ENCODE data around the gene NPTX1. TPM values are rescaled to one million over a fixed set of nuclear protein-coding genes. Genes with fewer than 3 reads are reported as not detected.

NPTX1 gene
- total RNA-seq, 1 donor from 2014 or later = 0.20 TPM

- Mint-ChIP-seq H3K36me3 (ENCODE audit: low read depth) (no peaks in the 10 kb centered on the region), H3K4me1 (no peaks in the 10 kb centered on the region), H3K9me3 (no peaks in the 10 kb centered on the region), H3K27me3 (peaks cover 6% of the 10 kb centered on the region), H3K27ac (no peak overlapping the region), H3K4me3 (no peak overlapping the region)
- TF ChIP-seq CTCF (IDR thresholded peaks at IDR 0.05) = no peak
- DNase-seq = no peak
- ChIA-PET POLR2A (no interaction called here), CTCF (no interaction called here)
- ATAC-seq (ENCODE audit: low read depth) = no peak
- intact Hi-C loops (cut with micrococcal nuclease) = no loop called here
These were observed 36.8 kb upstream of the NPTX1 start for GRCh38 chr17:80513201-80513600.

GRCh38 chr17:80512233-80512632 lies 35.8 kb upstream of the NPTX1 start:
- no peak overlapping the region for H3K27ac Mint-ChIP-seq
- H3K36me3 Mint-ChIP-seq (ENCODE audit: low read depth) = no peaks in the 10 kb centered on the region
- no peak overlapping the region for H3K4me3 Mint-ChIP-seq
- no peaks in the 10 kb centered on the region for H3K4me1 Mint-ChIP-seq
- ChIA-PET CTCF (no interaction called here), POLR2A (no interaction called here)
- intact Hi-C loops (cut with micrococcal nuclease) = no loop called here
- ATAC-seq (ENCODE audit: low read depth) (no peak), DNase-seq (no peak)
- H3K9me3 Mint-ChIP-seq = no peaks in the 10 kb centered on the region
- no peak for TF ChIP-seq CTCF (IDR thresholded peaks at IDR 0.05)
- peaks cover 6% of the 10 kb centered on the region for H3K27me3 Mint-ChIP-seq

GRCh38 chr17:80511222-80512180 lies 35.1 kb upstream of the NPTX1 start:
- ATAC-seq (ENCODE audit: low read depth) (no peak), DNase-seq (no peak)
- TF ChIP-seq CTCF (IDR thresholded peaks at IDR 0.05) = no peak
- H3K36me3 Mint-ChIP-seq (ENCODE audit: low read depth) = no peaks in the 10 kb centered on the region
- H3K4me3 Mint-ChIP-seq = no peak overlapping the region
- no peak overlapping the region for H3K27ac Mint-ChIP-seq
- H3K9me3 Mint-ChIP-seq = no peaks in the 10 kb centered on the region
- intact Hi-C loops (cut with micrococcal nuclease) = no loop called here
- H3K27me3 Mint-ChIP-seq = peaks cover 5% of the 10 kb centered on the region
- no peaks in the 10 kb centered on the region for H3K4me1 Mint-ChIP-seq
- ChIA-PET CTCF (no interaction called here), POLR2A (no interaction called here)

- no peak for ATAC-seq (ENCODE audit: low read depth)
- ChIA-PET CTCF (no interaction called here), POLR2A (no interaction called here)
- no peak overlapping the region for H3K4me3 Mint-ChIP-seq
- no peaks in the 10 kb centered on the region for H3K9me3 Mint-ChIP-seq
- H3K4me1 Mint-ChIP-seq = no peaks in the 10 kb centered on the region
- no peak overlapping the region for H3K27ac Mint-ChIP-seq
- DNase-seq = no peak
- TF ChIP-seq CTCF (IDR thresholded peaks at IDR 0.05) = no peak
- H3K36me3 Mint-ChIP-seq (ENCODE audit: low read depth) = no peaks in the 10 kb centered on the region
- peaks cover 4% of the 10 kb centered on the region for H3K27me3 Mint-ChIP-seq
- intact Hi-C loops (cut with micrococcal nuclease) = no loop called here
These were observed 34.4 kb upstream of the NPTX1 start for GRCh38 chr17:80510772-80511171.

GRCh38 chr17:80510132-80510531 lies 33.7 kb upstream of the NPTX1 start:
- POLR2A ChIA-PET = no interaction called here
- Mint-ChIP-seq H3K36me3 (ENCODE audit: low read depth) (no peaks in the 10 kb centered on the region), H3K4me3 (no peak overlapping the region), H3K27ac (no peak overlapping the region), H3K4me1 (no peaks in the 10 kb centered on the region), H3K27me3 (peaks cover 6% of the 10 kb centered on the region), H3K9me3 (no peaks in the 10 kb centered on the region)
- TF ChIP-seq CTCF (IDR thresholded peaks at IDR 0.05) = no peak
- ATAC-seq (ENCODE audit: low read depth) (no peak), DNase-seq (no peak)
- CTCF ChIA-PET = no interaction called here
- intact Hi-C loops (cut with micrococcal nuclease) = no loop called here
